Measurements from ENCODE around the gene GREB1. TPM values are rescaled to one million over a fixed set of nuclear protein-coding genes. Genes with fewer than 3 reads are reported as not detected.

GREB1 gene
- total RNA-seq, 1 experiment from 2014 or later = 0.57 TPM

DNA sequence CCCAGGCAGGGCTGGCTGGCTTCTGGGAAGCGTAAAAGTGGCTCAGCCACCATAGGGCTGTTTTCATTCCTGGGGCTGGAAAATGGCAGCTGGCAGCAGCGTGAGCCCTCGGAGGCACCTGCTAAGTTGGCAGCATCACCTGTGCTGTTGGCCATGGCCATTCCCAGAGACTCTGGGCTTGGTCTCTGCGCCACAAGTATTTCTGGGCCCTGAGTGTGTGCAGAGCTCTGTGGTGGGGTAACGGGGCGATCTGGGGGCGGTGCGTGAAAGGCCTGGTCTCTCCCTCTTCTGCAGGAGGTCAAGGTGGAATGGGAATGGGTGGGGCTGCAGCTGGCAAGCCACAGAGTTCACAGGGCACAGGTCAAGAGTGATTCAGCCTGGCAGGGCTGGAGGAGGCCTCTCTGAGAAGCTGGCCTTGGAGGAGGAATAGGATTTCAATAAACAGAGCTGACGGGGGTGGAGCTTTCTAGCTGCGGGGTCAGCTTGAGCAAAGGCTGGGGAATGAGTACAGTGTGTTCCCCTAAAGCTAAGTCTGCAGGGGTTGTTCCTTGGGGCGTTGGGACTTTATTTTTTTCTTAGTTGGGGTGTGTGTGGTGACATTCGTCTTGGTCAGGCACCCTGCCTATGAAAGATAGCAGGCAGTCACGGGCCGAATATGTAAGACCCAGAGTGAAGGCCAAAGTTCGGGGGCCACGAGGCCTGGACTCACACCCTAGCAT, 146.5 kb downstream of the GREB1 start:
- DNase-seq (ENCODE audit: low read depth) = peak; percentile 33

DNA sequence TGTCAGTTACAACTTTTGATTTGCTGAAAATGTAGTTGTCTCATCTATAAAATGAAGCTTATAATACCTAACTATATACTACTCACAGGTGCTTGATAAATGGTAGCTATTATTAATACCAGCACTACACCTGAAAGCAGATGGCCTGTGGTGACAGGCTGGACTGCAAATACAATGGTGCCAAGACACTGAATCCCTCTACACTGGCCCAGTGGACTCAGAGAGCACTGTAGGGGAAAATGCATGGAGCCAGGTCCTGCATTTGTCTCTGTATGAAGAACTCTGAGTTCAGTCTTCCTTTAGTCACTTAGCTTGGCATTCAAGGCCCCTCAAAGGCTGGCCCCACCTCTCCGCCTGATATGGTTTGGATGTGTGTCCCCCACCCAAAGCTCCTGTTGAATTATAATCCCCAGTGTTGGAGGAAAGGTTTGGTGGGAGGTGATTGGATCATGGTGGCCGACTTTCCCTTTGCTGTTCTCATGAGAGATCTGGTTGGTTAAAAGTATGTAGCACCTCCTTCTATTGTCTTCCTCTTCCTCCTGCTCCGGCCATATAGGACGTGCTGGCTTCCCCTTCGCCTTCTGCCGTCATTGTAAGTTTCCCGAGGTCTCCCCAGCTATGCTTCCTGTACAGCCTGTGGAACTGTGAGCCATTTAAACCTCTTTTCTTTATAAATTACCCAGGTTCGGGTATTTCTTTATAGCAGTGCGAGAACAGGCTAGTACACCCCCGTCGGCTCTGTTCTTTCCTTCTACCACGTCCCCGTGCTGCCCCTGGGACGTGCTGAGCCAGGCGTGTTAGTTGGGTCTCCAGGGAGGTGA, 147.3 kb downstream of the GREB1 start:
- no peak for DNase-seq (ENCODE audit: low read depth)

DNA sequence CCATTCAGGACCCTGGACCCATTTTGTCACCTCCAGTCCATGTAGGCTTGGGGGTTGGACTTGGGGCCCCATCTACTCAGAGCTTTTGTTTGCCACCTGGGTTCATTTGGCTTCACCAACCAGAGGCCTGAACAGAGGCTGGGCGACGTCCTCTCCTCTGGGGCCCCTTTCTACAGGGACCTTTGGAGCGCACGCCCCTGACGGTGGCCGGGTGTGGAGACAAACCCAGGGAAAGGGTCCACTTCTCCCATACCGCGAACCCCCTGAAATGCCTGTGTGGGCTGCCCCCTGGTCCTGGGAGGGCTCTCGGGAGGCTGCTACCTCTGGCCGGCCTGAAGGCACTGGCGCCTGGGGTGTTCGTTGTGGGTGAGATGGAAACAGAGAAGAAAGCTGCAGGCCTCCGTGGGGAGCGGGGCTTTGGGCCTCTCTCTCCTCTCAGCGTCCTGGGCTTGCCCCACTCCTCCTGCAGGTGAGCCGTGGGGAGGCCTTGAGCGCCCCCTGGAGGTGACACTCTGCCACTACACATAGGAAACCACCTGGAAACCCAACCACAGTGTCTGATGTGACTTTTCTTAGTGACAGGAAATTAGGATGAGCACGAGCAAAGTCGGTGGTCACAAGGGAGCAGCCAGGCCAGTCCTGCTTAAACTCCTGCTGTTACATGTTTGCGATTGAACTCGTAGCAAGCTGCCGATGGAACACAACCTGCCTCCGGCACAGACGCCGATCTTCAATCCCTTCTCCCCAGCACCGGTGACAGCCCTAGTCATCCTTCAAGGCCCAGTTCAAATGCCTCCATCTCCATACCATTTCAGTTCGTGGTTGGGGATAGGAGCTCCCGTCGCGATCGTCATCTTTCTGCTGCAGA, 148.1 kb downstream of the GREB1 start:
- DNase-seq (ENCODE audit: low read depth) = no peak

DNA sequence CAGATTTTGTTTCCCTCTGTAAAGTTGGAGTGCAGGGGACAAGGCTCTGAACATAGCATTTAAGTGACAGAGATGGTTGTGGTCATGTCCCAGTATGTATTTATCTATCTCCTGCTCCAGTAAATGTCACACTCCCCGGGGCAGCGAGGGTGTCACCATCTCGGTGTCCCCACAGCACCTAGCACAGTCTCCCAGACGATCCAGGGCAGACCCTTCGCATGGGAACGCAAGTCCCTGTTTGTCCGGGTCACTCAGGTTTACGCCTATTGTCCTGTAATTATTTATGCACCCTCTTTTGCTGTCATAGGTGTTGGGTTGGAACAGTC, 148.7 kb downstream of the GREB1 start:
- no peak for DNase-seq (ENCODE audit: low read depth)

DNA sequence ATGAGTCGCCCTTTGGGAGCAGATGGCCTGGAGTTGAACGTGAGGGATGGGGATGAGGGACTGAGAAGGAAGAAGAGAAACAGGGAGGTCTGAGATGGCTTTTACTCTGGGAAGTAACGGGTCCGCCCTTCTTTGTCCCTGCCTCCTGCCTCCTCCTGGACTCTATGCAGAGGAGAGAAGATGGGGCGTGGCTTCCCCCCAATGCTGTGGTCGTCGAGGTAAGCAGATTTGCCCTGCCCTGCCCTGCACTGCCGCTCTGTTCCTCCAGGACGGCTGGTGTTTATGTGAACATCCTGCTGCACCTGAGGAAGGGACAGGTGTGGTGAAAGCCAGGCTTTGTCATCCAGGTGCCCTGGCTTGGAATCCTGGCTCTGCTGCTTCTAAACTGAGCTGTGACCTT, 149.6 kb downstream of the GREB1 start:
- DNase-seq (ENCODE audit: low read depth) = no peak

DNA sequence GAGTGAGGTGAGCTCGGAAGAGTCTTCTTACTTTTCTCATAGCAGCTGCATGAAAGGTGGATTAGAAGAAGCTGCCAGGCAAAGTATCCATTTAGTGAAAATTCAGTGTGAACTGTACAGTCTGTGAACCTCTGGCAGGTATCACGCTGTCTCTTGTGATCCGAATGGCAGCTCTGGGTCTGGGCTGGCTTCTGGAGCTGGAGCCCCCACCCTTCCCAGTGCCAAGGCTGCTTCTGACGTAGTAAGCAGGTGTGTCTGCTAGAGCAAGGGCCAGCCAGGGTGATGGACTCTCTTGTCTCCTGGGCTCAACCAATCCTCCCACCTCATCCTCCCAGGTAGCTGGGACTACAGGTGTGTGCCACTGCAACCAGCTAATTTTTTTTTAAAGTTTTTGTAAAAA, 150.1 kb downstream of the GREB1 start:
- DNase-seq (ENCODE audit: low read depth) = no peak

GRCh38 chr2:11684894-11685460, 151.1 kb downstream of the GREB1 start:
- DNase-seq (ENCODE audit: low read depth) = no peak

DNA sequence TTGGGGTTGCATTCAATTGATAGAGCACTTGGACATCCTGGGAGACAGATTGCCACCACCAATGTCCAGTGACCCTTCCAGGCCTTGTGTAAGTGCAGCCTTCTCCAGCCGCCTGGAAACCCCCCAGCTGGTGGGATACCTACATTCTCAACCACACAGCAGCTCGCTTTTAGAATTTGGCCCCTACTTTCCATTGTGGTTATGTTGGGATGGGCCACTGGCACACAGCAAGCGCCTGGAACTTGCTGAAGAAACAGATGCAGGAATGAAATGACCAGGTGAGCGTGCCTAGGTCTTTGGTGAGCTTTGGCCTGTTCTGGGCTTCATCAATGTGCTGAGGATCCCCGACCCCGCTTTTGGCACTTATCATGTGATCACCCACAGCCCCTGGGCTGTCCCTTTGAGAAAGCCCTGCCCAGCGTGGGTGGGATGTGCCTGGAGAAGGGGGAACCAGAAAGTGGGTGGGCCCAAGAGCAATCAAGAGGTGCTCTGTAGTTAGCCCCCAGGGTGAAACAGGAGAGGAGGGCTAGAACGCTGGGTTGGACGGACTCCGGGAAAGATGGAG, 152.1 kb downstream of the GREB1 start:
- no peak for DNase-seq (ENCODE audit: low read depth)

DNA sequence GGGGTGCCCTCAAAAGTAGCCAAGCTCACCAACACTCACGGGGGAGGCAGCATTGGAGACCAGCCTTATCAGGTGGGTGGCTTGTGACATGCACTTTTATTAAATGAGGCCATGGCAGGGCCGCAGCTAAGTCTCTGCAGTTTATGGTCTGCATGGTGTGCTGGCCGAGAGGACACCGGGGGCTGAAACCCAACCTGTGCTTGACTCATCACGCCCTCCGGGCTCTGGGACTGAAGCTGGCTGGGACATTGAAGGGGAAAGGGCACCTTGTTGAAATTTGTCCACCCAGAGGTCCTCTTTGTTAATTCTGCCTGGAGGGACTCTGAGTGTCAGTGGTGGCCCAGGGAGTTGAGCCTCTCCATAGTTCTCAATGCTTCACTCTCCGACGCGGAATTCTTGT, 153.9 kb downstream of the GREB1 start:
- no peak for DNase-seq (ENCODE audit: low read depth)

- peak; percentile 58 for DNase-seq (ENCODE audit: low read depth)
Measured at GRCh38 chr2:11688222-11689069, 154.6 kb downstream of the GREB1 start.

DNA sequence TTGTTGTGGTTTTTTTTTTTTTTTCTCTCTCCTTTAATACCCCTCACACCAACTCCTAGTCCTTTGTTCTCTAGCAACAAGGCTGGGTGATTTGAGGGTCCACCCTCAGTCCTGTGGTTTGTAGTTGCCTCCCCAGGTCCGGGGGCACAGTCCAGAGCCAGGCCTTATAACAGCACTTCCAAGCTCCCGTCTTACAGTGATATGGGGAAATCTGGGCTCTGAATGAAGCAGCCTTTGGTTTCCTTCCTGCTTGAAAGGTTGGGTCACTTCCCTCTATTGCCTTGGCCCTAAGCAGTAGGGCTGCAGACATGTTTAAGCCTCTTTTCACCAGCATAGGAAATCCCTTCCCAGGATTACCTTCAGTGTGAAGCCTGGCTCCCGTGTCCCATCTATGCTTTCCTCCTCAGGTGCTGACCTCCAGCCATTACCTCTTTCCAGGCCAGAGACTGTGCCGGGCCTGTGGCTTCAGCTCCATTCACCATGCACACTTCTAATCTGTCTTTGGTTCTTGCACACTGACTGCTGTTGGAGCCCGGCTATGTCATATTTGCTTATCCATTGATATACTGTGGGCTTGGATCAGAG, 157.3 kb downstream of the GREB1 start:
- DNase-seq (ENCODE audit: low read depth) = no peak

Other genes with a start within 250 kb of the GREB1 start
- gene ROCK2, start 189.4 kb upstream of the GREB1 start, total RNA-seq (2014; rRNA removed) = 32.2 and 37.5 TPM in 2 replicates
- gene E2F6, start 67.9 kb upstream of the GREB1 start, total RNA-seq (2014; rRNA removed) = 21.9 and 23.6 TPM in 2 replicates
- gene NTSR2, start 136.2 kb downstream of the GREB1 start, total RNA-seq (2014; rRNA removed) = not detected in 2 replicates
- 12.1 and 15.7 TPM in 2 replicates for gene LPIN1, start 212.6 kb downstream of the GREB1 start, total RNA-seq (2014; rRNA removed)